WTC11 (cell line): Measurements from ENCODE around the gene MUCL1. TPM values are rescaled to one million over a fixed set of nuclear protein-coding genes. Genes with fewer than 3 reads are reported as not detected.
A peak's percentile ranks its signal among the peaks of the same experiment; 100 is the strongest.

Experiments
- ATAC-seq: fragments of 200-7000 bp; cut with Tn5 transposase; 2 replicates; pipeline ENCODE4 v1.10.0; 2021; ENCODE audit warnings: mild to moderate bottlenecking, moderate library complexity
- CTCF ChIA-PET: fragments of 300-600 bp; sonication (Branson Sonifier 250); formaldehyde crosslinking; loops from one replicate; lab custom pipeline; 2021; ENCODE audit warnings: antibody characterized with exemption; lab: Charles Lee
- POLR2A ChIA-PET: fragments of 350-600 bp; sonication (Branson Sonifier 250); formaldehyde crosslinking; loops from one replicate; lab custom pipeline; 2021; ENCODE audit warnings: antibody characterized with exemption; lab: Charles Lee
- DNase-seq: peaks from one replicate; pipeline ENCODE4 v3.0.0; 2021; ENCODE audit warnings: low spot score
- H3K27ac Mint-ChIP-seq: 2 replicates; pipeline ENCODE4 v1.8.0; 2021; ENCODE audit warnings: mixed read lengths
- H3K27me3 Mint-ChIP-seq: 2 replicates; pipeline ENCODE4 v1.8.0; 2021; ENCODE audit warnings: low read depth, mild to moderate bottlenecking, moderate library complexity, mixed read lengths
- H3K36me3 Mint-ChIP-seq: 2 replicates; pipeline ENCODE4 v1.8.0; 2021; ENCODE audit warnings: mixed read lengths
- H3K4me1 Mint-ChIP-seq: 2 replicates; pipeline ENCODE4 v1.8.0; 2022; ENCODE audit warnings: mixed read lengths
- H3K4me3 Mint-ChIP-seq: 2 replicates; pipeline ENCODE4 v1.8.0; 2021; ENCODE audit warnings: mild to moderate bottlenecking, moderate library complexity, mixed read lengths
- H3K9me3 Mint-ChIP-seq: 2 replicates; pipeline ENCODE4 v1.8.0; 2021; ENCODE audit warnings: mixed read lengths
- CREB1 ChIP-seq: sonication (generic); formaldehyde crosslinking; IDR thresholded peaks from 2 replicates; pipeline ENCODE4 v1.8.0; 2023; ENCODE audit warnings: mild to moderate bottlenecking, missing genetic modification reagents
- ELF4 ChIP-seq: sonication (generic); formaldehyde crosslinking; IDR thresholded peaks from 2 replicates; pipeline ENCODE4 v1.8.1; 2022; ENCODE audit warnings: low read depth, mild to moderate bottlenecking, moderate library complexity, missing genetic modification reagents
- FOXK1 ChIP-seq: sonication (generic); formaldehyde crosslinking; IDR thresholded peaks from 2 replicates; pipeline ENCODE4 v1.8.0; 2022; ENCODE audit warnings: mild to moderate bottlenecking, moderate library complexity, missing genetic modification reagents
- NFATC4 ChIP-seq: fragments of 250-450 bp; sonication (Bioruptor Pico); IDR thresholded peaks from 2 replicates; pipeline ENCODE4 v1.9.0; 2021; ENCODE audit warnings: mild to moderate bottlenecking
- NR1H2 ChIP-seq: sonication (generic); formaldehyde crosslinking; IDR thresholded peaks from 2 replicates; pipeline ENCODE4 v1.9.0; 2021; ENCODE audit warnings: mild to moderate bottlenecking, moderate library complexity, missing genetic modification reagents
- NR3C1 ChIP-seq: sonication (generic); formaldehyde crosslinking; conservative IDR thresholded peaks from 2 replicates; pipeline ENCODE4 v1.8.1; 2023; ENCODE audit warnings: low read depth, mild to moderate bottlenecking, missing genetic modification reagents
- OVOL2 ChIP-seq: fragments of 250-450 bp; sonication (Bioruptor Pico); IDR thresholded peaks from 2 replicates; pipeline ENCODE4 v1.9.0; 2021; ENCODE audit warnings: mild to moderate bottlenecking, borderline replicate concordance
- SP1 ChIP-seq: sonication (generic); formaldehyde crosslinking; conservative IDR thresholded peaks from 2 replicates; pipeline ENCODE4 v1.8.1; 2022; ENCODE audit warnings: missing genetic modification reagents
- TCF7 ChIP-seq: sonication (generic); formaldehyde crosslinking; IDR thresholded peaks from 2 replicates; pipeline ENCODE4 v1.8.0; 2022; ENCODE audit warnings: mild to moderate bottlenecking, low read depth, missing genetic modification reagents, moderate library complexity
- TEAD4 ChIP-seq: sonication (generic); formaldehyde crosslinking; IDR thresholded peaks from 2 replicates; pipeline ENCODE4 v1.8.0; 2022; ENCODE audit warnings: mild to moderate bottlenecking, missing genetic modification reagents
- ZNF219 ChIP-seq: sonication (generic); formaldehyde crosslinking; IDR thresholded peaks from 2 replicates; pipeline ENCODE4 v1.8.0; 2023; ENCODE audit warnings: missing genetic modification reagents, mild to moderate bottlenecking, borderline replicate concordance
- ZNF232 ChIP-seq: sonication (generic); formaldehyde crosslinking; IDR thresholded peaks from 2 replicates; pipeline ENCODE4 v1.8.0; 2022; ENCODE audit warnings: mild to moderate bottlenecking, missing genetic modification reagents
- ZNF396 ChIP-seq: fragments of 250-450 bp; sonication (Bioruptor Pico); IDR thresholded peaks from 2 replicates; pipeline ENCODE4 v1.8.0; 2021; ENCODE audit warnings: mild to moderate bottlenecking, moderate library complexity, borderline replicate concordance
- ZNF423 ChIP-seq: fragments of 250-450 bp; sonication (Bioruptor Pico); IDR thresholded peaks from 2 replicates; pipeline ENCODE4 v2.1.2; 2022; ENCODE audit warnings: mild to moderate bottlenecking, moderate library complexity
- total RNA-seq: library from RNA; stranded (reverse); gene quantifications from 3 replicates; pipeline ENCODE4 v1.2.3, GENCODE V29; 2021
- TF ChIP-seq, protein P1 (sequence below): sonication (generic); formaldehyde crosslinking; IDR thresholded peaks from 2 replicates; pipeline ENCODE4 v1.8.0; 2023; ENCODE audit warnings: missing genetic modification reagents, mild to moderate bottlenecking, borderline replicate concordance
- TF ChIP-seq, protein P2 (sequence below): sonication (generic); formaldehyde crosslinking; IDR thresholded peaks from 2 replicates; pipeline ENCODE4 v1.8.1; 2022; ENCODE audit warnings: missing genetic modification reagents, borderline replicate concordance
- TF ChIP-seq, protein P3 (sequence below): sonication (generic); formaldehyde crosslinking; IDR thresholded peaks from 2 replicates; pipeline ENCODE4 v1.8.1; 2023; ENCODE audit warnings: mild to moderate bottlenecking, missing genetic modification reagents, moderate library complexity
- TF ChIP-seq, protein P4 (sequence below): sonication (generic); formaldehyde crosslinking; IDR thresholded peaks from 2 replicates; pipeline ENCODE4 v1.8.1; 2023; ENCODE audit warnings: mild to moderate bottlenecking, missing genetic modification reagents, moderate library complexity
- TF ChIP-seq, protein P5 (sequence below): sonication (generic); formaldehyde crosslinking; IDR thresholded peaks from 2 replicates; pipeline ENCODE4 v1.8.0; 2022; ENCODE audit warnings: mild to moderate bottlenecking, missing genetic modification reagents
- TF ChIP-seq, protein P6 (sequence below): sonication (generic); formaldehyde crosslinking; IDR thresholded peaks from 2 replicates; pipeline ENCODE4 v1.8.0; 2022; ENCODE audit warnings: mild to moderate bottlenecking, missing genetic modification reagents
- TF ChIP-seq, protein P7 (sequence below): sonication (generic); formaldehyde crosslinking; IDR thresholded peaks from 2 replicates; pipeline ENCODE4 v1.8.0; 2022; ENCODE audit warnings: missing genetic modification reagents
- TF ChIP-seq, protein P8 (sequence below): fragments of 250-450 bp; sonication (Bioruptor Pico); IDR thresholded peaks from 2 replicates; pipeline ENCODE4 v1.8.0; 2021; ENCODE audit warnings: mild to moderate bottlenecking

Gene MUCL1
- total RNA-seq, 1 experiment from 2014 or later: not detected

DNA sequence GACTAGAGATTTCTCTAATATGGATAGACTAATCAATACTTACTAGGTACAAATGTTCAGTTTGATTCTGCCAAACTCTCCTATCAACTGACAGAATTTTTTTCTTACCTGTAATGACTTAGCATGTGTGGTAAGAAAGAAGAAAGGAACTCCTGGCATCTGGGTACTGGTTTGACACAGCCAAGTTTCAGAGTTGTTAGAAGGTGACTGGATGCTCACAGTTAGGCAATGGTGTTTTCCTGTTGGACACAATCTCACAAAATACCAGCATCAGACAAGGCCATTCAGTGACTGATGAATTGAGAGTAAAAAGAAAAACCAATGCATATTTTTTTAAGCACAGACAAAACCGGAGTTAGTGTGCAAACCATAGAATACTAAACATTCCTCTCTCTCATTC lies 4.2 kb downstream of the MUCL1 start:
- Mint-ChIP-seq H3K4me3 (no peak overlapping the region), H3K4me1 (peaks cover 25% of the 10 kb centered on the region)
- CTCF ChIA-PET: no interaction called here
- ATAC-seq: no peak
- TF ChIP-seq TCF7 (CRISPR knock-in tag) (no peak), NFATC4 (CRISPR knock-in tag) (no peak), FOXK1 (CRISPR knock-in tag) (no peak), ZNF396 (CRISPR knock-in tag) (no peak), ELF4 (no peak), ZNF423 (CRISPR knock-in tag) (no peak), NR3C1 (CRISPR knock-in tag) (no peak), NR1H2 (no peak), SP1 (CRISPR knock-in tag) (no peak)
- TF ChIP-seq, protein P1, sequence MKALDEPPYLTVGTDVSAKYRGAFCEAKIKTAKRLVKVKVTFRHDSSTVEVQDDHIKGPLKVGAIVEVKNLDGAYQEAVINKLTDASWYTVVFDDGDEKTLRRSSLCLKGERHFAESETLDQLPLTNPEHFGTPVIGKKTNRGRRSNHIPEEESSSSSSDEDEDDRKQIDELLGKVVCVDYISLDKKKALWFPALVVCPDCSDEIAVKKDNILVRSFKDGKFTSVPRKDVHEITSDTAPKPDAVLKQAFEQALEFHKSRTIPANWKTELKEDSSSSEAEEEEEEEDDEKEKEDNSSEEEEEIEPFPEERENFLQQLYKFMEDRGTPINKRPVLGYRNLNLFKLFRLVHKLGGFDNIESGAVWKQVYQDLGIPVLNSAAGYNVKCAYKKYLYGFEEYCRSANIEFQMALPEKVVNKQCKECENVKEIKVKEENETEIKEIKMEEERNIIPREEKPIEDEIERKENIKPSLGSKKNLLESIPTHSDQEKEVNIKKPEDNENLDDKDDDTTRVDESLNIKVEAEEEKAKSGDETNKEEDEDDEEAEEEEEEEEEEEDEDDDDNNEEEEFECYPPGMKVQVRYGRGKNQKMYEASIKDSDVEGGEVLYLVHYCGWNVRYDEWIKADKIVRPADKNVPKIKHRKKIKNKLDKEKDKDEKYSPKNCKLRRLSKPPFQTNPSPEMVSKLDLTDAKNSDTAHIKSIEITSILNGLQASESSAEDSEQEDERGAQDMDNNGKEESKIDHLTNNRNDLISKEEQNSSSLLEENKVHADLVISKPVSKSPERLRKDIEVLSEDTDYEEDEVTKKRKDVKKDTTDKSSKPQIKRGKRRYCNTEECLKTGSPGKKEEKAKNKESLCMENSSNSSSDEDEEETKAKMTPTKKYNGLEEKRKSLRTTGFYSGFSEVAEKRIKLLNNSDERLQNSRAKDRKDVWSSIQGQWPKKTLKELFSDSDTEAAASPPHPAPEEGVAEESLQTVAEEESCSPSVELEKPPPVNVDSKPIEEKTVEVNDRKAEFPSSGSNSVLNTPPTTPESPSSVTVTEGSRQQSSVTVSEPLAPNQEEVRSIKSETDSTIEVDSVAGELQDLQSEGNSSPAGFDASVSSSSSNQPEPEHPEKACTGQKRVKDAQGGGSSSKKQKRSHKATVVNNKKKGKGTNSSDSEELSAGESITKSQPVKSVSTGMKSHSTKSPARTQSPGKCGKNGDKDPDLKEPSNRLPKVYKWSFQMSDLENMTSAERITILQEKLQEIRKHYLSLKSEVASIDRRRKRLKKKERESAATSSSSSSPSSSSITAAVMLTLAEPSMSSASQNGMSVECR: no peak
- TF ChIP-seq, protein P2, sequence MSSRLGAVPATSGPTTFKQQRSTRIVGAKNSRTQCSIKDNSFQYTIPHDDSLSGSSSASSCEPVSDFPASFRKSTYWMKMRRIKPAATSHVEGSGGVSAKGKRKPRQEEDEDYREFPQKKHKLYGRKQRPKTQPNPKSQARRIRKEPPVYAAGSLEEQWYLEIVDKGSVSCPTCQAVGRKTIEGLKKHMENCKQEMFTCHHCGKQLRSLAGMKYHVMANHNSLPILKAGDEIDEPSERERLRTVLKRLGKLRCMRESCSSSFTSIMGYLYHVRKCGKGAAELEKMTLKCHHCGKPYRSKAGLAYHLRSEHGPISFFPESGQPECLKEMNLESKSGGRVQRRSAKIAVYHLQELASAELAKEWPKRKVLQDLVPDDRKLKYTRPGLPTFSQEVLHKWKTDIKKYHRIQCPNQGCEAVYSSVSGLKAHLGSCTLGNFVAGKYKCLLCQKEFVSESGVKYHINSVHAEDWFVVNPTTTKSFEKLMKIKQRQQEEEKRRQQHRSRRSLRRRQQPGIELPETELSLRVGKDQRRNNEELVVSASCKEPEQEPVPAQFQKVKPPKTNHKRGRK: no peak
- TF ChIP-seq, protein P3, sequence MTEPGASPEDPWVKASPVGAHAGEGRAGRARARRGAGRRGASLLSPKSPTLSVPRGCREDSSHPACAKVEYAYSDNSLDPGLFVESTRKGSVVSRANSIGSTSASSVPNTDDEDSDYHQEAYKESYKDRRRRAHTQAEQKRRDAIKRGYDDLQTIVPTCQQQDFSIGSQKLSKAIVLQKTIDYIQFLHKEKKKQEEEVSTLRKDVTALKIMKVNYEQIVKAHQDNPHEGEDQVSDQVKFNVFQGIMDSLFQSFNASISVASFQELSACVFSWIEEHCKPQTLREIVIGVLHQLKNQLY (CRISPR knock-in tag): no peak
- TF ChIP-seq, protein P4, sequence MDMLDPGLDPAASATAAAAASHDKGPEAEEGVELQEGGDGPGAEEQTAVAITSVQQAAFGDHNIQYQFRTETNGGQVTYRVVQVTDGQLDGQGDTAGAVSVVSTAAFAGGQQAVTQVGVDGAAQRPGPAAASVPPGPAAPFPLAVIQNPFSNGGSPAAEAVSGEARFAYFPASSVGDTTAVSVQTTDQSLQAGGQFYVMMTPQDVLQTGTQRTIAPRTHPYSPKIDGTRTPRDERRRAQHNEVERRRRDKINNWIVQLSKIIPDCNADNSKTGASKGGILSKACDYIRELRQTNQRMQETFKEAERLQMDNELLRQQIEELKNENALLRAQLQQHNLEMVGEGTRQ (CRISPR knock-in tag): no peak
- TF ChIP-seq, all 79 proteins: peak for 0
- H3K36me3 Mint-ChIP-seq: no peaks in the 10 kb centered on the region
- DNase-seq: no peak
- no peak overlapping the region for H3K27ac Mint-ChIP-seq
- POLR2A ChIA-PET: no interaction called here
- H3K27me3 Mint-ChIP-seq: peaks cover 55% of the 10 kb centered on the region
- H3K9me3 Mint-ChIP-seq: peaks cover 8% of the 10 kb centered on the region

DNA sequence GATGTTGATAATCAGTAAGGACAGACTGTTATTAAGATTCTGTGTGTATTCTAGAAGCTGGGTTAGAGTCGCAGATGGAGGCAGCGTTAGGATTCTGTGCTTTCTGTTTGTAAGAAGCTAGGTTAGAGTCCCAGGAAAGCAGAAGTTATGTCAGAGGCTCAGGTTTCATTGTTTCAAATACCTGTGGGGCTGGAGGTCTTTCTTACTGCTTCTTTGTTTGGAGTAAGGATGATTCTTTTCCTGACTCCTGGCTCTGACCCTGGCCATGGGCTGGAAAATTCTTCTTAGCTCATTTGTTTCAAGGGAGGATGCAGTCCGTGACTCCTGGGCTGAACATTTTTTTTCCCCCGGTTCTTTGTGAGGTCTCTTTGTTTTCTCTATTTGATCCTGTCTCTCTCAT lies 5.2 kb downstream of the MUCL1 start:
- POLR2A ChIA-PET: interaction anchor here (1.0 kb wide), 1 partner anchor 100 kb away, joined by 3 read pairs; no protein-coding TSS in a partner anchor
- Mint-ChIP-seq H3K9me3 (peaks cover 8% of the 10 kb centered on the region), H3K36me3 (no peaks in the 10 kb centered on the region), H3K4me1 (peaks cover 35% of the 10 kb centered on the region), H3K27me3 (peaks cover 55% of the 10 kb centered on the region), H3K27ac (no peak overlapping the region), H3K4me3 (no peak overlapping the region)
- ATAC-seq: peak; percentile 82
- no peak for DNase-seq
- CTCF ChIA-PET: interaction anchor here (1.0 to 1.2 kb wide), 5 partner anchors 100 to 213 kb away, joined by 3 to 7 read pairs (median 3); no protein-coding TSS in a partner anchor
- TF ChIP-seq, protein P5, sequence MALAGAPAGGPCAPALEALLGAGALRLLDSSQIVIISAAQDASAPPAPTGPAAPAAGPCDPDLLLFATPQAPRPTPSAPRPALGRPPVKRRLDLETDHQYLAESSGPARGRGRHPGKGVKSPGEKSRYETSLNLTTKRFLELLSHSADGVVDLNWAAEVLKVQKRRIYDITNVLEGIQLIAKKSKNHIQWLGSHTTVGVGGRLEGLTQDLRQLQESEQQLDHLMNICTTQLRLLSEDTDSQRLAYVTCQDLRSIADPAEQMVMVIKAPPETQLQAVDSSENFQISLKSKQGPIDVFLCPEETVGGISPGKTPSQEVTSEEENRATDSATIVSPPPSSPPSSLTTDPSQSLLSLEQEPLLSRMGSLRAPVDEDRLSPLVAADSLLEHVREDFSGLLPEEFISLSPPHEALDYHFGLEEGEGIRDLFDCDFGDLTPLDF: no peak
- TF ChIP-seq CREB1: no peak
- no peak for TF ChIP-seq ZNF219 (CRISPR knock-in tag)
- TF ChIP-seq, protein P6, sequence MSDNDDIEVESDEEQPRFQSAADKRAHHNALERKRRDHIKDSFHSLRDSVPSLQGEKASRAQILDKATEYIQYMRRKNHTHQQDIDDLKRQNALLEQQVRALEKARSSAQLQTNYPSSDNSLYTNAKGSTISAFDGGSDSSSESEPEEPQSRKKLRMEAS (CRISPR knock-in tag): no peak
- no peak for TF ChIP-seq ZNF232 (CRISPR knock-in tag)
- TF ChIP-seq OVOL2 (CRISPR knock-in tag): no peak
- TF ChIP-seq SP1 (CRISPR knock-in tag): no peak
- TF ChIP-seq, protein P7, sequence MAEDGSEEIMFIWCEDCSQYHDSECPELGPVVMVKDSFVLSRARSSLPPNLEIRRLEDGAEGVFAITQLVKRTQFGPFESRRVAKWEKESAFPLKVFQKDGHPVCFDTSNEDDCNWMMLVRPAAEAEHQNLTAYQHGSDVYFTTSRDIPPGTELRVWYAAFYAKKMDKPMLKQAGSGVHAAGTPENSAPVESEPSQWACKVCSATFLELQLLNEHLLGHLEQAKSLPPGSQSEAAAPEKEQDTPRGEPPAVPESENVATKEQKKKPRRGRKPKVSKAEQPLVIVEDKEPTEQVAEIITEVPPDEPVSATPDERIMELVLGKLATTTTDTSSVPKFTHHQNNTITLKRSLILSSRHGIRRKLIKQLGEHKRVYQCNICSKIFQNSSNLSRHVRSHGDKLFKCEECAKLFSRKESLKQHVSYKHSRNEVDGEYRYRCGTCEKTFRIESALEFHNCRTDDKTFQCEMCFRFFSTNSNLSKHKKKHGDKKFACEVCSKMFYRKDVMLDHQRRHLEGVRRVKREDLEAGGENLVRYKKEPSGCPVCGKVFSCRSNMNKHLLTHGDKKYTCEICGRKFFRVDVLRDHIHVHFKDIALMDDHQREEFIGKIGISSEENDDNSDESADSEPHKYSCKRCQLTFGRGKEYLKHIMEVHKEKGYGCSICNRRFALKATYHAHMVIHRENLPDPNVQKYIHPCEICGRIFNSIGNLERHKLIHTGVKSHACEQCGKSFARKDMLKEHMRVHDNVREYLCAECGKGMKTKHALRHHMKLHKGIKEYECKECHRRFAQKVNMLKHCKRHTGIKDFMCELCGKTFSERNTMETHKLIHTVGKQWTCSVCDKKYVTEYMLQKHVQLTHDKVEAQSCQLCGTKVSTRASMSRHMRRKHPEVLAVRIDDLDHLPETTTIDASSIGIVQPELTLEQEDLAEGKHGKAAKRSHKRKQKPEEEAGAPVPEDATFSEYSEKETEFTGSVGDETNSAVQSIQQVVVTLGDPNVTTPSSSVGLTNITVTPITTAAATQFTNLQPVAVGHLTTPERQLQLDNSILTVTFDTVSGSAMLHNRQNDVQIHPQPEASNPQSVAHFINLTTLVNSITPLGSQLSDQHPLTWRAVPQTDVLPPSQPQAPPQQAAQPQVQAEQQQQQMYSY: no peak
- TF ChIP-seq TEAD4 (CRISPR knock-in tag): no peak
- TF ChIP-seq NR3C1 (CRISPR knock-in tag): no peak
- TF ChIP-seq, protein P8, sequence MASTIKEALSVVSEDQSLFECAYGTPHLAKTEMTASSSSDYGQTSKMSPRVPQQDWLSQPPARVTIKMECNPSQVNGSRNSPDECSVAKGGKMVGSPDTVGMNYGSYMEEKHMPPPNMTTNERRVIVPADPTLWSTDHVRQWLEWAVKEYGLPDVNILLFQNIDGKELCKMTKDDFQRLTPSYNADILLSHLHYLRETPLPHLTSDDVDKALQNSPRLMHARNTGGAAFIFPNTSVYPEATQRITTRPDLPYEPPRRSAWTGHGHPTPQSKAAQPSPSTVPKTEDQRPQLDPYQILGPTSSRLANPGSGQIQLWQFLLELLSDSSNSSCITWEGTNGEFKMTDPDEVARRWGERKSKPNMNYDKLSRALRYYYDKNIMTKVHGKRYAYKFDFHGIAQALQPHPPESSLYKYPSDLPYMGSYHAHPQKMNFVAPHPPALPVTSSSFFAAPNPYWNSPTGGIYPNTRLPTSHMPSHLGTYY: no peak
